IPS-18c (cell line): ENCODE results near the gene HCFC1R1.
"Not testable (repeated sequence)": the region's sequence is repeated elsewhere in the genome, so short reads cannot be mapped to it uniquely, and the experiment has no call there.

Experiments used
- H3K4me3 ChIP-seq: 2 replicates; pipeline ENCODE4 v1.7.0; 2013; ENCODE audit warnings: low read depth, mild to moderate bottlenecking, low read length, moderate library complexity; ENCODE audit not compliant: insufficient read depth
- H3K9me3 ChIP-seq: one replicate; pipeline ENCODE4 v1.6.1; 2013; ENCODE audit warnings: mild to moderate bottlenecking, low read length, moderate library complexity; ENCODE audit not compliant: control insufficient read depth, insufficient read depth

Gene HCFC1R1

GRCh38 chr16:3059041-3059722, 35.4 kb upstream of the HCFC1R1 start:
- peak overlapping the region; percentile 79 for H3K4me3 ChIP-seq

DNA sequence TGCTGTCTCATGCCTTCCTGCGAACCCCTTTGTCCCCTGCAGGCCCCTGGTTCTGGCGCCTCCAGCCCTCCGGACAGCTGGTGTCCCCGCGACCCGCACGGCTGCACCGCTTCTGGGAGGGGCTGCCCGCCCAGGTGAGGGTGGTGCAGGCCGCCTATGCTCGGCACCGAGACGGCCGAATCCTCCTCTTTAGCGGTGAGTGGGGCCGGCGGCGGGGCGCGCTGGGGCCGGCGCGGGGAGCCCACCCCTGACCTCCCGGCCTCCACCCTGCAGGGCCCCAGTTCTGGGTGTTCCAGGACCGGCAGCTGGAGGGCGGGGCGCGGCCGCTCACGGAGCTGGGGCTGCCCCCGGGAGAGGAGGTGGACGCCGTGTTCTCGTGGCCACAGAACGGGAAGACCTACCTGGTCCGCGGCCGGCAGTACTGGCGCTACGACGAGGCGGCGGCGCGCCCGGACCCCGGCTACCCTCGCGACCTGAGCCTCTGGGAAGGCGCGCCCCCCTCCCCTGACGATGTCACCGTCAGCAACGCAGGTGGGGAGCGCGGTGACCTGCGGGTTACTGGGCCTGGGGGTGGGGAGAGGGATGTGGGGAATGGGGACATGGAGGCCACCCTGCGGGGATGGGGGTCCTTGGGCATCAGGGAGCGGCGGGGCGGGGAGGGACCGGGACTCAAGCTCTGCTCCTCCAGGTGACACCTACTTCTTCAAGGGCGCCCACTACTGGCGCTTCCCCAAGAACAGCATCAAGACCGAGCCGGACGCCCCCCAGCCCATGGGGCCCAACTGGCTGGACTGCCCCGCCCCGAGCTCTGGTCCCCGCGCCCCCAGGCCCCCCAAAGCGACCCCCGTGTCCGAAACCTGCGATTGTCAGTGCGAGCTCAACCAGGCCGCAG, 34.6 kb upstream of the HCFC1R1 start:
- Histone ChIP-seq H3K4me3 (peak overlapping the region; percentile 79), H3K9me3 (no peaks in the 10 kb centered on the region)

More at GRCh38 chr16:3059041-3059722, 35.4 kb upstream of the HCFC1R1 start:
- H3K9me3 ChIP-seq: no peaks in the 10 kb centered on the region

- no peaks in the 10 kb centered on the region for H3K9me3 ChIP-seq
- peak overlapping the region; percentile 79 for H3K4me3 ChIP-seq
Observed at GRCh38 chr16:3057181-3058138, 33.7 kb upstream of the HCFC1R1 start.

DNA sequence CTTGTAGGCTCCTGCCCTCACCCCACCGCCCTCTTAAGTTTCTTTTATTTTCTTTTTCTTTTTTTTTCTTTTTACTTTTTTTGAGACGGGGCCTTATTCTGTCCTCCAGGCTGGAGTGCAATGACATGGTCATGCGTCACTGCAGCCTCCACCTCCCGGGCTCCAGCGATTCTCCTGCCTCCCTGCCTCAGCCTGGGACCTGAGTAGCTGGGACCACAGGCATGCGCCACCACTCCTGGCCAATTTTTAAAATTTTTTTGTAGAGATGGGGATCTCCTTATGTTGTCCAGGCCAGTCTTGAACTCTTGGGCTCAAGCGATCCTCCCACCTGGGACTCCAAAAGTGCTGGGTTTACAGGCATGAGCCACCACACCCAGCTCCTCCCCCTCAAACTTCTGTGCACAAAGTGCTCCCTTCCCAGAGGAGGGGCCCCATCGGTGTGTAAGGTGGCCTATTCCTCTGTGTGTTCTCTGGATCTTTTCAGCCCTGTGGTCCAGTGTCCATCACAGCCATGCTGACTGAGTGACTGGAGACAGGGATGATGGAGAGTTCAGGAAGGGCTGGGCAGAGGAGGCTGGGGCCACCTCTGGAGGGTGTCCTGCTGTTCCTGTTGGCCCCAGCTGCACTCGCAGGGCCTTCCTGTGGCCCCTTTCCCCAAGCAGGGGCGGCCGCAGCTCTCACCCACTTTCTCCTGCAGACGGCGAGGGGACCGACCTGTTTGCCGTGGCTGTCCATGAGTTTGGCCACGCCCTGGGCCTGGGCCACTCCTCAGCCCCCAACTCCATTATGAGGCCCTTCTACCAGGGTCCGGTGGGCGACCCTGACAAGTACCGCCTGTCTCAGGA, 32.8 kb upstream of the HCFC1R1 start:
- no peaks in the 10 kb centered on the region for H3K9me3 ChIP-seq
- no peak overlapping the region for H3K4me3 ChIP-seq

- not testable (repeated sequence) for H3K4me3 ChIP-seq, H3K9me3 ChIP-seq
Observed at GRCh38 chr16:3055734-3056115, 32.0 kb upstream of the HCFC1R1 start.

- Histone ChIP-seq H3K9me3 (no peaks in the 10 kb centered on the region), H3K4me3 (no peak overlapping the region)
Observed at GRCh38 chr16:3054965-3055733, 31.4 kb upstream of the HCFC1R1 start.

DNA sequence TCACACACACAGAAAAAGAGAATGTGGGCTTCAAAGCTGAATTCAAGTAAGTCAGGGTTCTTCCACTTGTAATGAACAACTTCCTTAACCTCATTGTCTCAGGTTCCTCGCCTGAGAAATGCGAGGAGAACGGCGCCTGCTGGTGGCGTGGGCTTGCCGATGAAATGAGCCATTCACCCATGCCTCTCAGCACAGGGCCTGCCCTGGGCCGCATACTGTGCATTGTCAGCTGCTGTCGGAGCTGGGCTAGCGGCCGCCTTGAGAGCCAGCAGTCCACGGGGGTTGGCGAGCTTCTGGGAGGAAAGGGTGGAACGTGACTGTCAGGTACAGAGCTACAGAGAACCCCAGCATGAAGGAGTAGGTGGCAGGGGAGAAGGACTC, 29.6 kb upstream of the HCFC1R1 start:
- H3K4me3 ChIP-seq, H3K9me3 ChIP-seq: not testable (repeated sequence)

DNA sequence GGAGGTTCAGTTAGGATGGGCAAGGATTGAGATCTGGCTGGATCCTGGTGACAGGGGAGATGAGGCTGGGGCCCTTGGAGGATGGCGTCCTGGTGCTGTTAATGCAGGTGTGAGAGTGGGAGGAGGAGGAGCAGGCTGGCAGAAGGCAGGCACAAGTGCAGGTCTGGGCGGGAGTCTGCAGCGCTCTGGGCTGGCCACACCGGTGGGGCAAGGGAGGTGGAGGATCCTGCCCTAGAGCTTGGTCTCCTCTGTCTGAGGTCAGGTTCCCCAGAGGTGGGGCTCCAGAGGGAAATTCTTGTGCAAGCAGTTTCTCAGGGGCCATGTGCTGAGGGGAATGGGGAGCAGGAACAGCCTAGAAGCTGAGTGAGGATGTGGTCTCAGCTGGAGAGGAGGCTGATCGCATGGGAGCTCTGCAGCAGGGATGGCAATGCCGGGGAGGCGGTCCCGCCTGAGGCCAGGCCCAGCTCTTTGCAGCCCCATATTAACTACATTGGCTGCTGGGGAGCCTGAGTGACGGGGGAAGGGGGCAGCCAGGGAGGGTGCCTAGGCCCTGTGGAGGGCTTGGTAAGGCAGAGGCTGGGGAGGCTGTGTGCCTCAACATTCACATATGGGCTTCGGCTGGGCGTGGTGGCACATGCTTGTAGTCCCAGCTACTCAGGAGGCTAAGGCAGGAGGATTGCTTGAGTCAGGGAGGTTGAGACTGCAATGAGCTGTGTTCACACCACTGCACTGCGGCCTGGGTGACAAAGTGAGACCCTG, 29.0 kb upstream of the HCFC1R1 start:
- H3K9me3 ChIP-seq, H3K4me3 ChIP-seq: not testable (repeated sequence)

GRCh38 chr16:3051494-3051893, 27.8 kb upstream of the HCFC1R1 start:
- no peak overlapping the region for H3K4me3 ChIP-seq
- no peaks in the 10 kb centered on the region for H3K9me3 ChIP-seq

- H3K9me3 ChIP-seq: no peaks in the 10 kb centered on the region
- no peak overlapping the region for H3K4me3 ChIP-seq
Observed at GRCh38 chr16:3051009-3051408, 27.3 kb upstream of the HCFC1R1 start.

DNA sequence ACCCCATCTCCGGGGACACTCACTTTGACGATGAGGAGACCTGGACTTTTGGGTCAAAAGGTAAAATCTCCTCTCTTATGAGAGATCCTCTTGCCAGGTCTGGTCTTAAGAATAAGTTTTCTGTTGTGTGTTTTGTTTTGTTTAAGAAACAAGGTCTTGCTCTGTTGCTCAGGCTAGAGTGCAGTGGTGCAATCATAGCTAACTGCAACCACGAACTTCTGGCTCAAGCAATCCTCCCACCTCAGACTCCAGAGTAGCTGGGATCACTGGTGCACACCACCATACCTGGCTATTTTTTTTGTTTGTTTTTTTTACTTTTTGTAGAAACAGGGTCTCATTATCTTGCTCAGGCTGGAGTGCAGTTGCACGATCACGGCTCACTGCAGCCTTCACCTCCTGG, 26.7 kb upstream of the HCFC1R1 start:
- Histone ChIP-seq H3K4me3 (no peak overlapping the region), H3K9me3 (no peaks in the 10 kb centered on the region)

GRCh38 chr16:3049921-3050481, 26.3 kb upstream of the HCFC1R1 start:
- Histone ChIP-seq H3K9me3 (no peaks in the 10 kb centered on the region), H3K4me3 (no peak overlapping the region)

- H3K4me3 ChIP-seq: peak overlapping the region; percentile 71
- no peaks in the 10 kb centered on the region for H3K9me3 ChIP-seq
Observed at GRCh38 chr16:3047387-3047720, 23.6 kb upstream of the HCFC1R1 start.

- H3K4me3 ChIP-seq: peak overlapping the region; percentile 71
Observed at GRCh38 chr16:3046641-3047386, 23.1 kb upstream of the HCFC1R1 start.

More at GRCh38 chr16:3046641-3047386, 23.1 kb upstream of the HCFC1R1 start:
- H3K9me3 ChIP-seq: no peaks in the 10 kb centered on the region
